ENCODE measurements around the gene KAT14.
A peak's percentile ranks its signal among the peaks of the same experiment; 100 is the strongest.

Gene KAT14

GRCh38 chr20:18164356-18164755 lies 26.7 kb downstream of the KAT14 start:
- H3K9ac ChIP-seq (ENCODE audit: low read depth, low read length): no peak overlapping the region

GRCh38 chr20:18165553-18165952 lies 27.9 kb downstream of the KAT14 start:
- H2AFZ ChIP-seq (ENCODE audit: low read depth, low read length): no peak overlapping the region
- no peaks in the 10 kb centered on the region for H3K4me1 ChIP-seq (ENCODE audit: insufficient read depth, low read length)
- no peak overlapping the region for H3K4me2 ChIP-seq (ENCODE audit: insufficient read depth, low read length)
- no peaks in the 10 kb centered on the region for H3K27me3 ChIP-seq (ENCODE audit: insufficient read depth, low read length, poor library complexity)
- no peak overlapping the region for H3K27ac ChIP-seq (ENCODE audit: low read length)
- no peak for DNase-seq
- TF ChIP-seq CTCF (IDR thresholded peaks at IDR 0.05; ENCODE audit: borderline replicate concordance, extremely low read depth, low read length, poor library complexity, severe bottlenecking): no peak
- no peak for TF ChIP-seq EZH2 (IDR thresholded peaks at IDR 0.05; ENCODE audit: borderline replicate concordance, low read depth, low read length, severe bottlenecking)
- no peak overlapping the region for H3K4me3 ChIP-seq (ENCODE audit: low read depth in 1 of 2, low read length in 2 of 2)
- H4K20me1 ChIP-seq (ENCODE audit: insufficient read depth, low read length): peaks cover 6% of the 10 kb centered on the region; the same call in 1 of the 2 replicates
- ATAC-seq (ENCODE audit: insufficient read depth, low read depth): peak; percentile 31; the same call in 1 of the 3 replicates
- H3K36me3 ChIP-seq (ENCODE audit: insufficient read depth, low read length): peaks cover 79% of the 10 kb centered on the region
- no peak overlapping the region for H3K9ac ChIP-seq (ENCODE audit: low read depth, low read length)
- H3K9me3 ChIP-seq (ENCODE audit: insufficient read depth, low read length, severe bottlenecking): no peaks in the 10 kb centered on the region
- H3K79me2 ChIP-seq (ENCODE audit: insufficient read depth, low read length): peaks cover 14% of the 10 kb centered on the region; the same call in 1 of the 2 replicates

More at GRCh38 chr20:18164356-18164755, 26.7 kb downstream of the KAT14 start:
- H3K27ac ChIP-seq (ENCODE audit: low read length): no peak overlapping the region
- no peak overlapping the region for H3K4me3 ChIP-seq (ENCODE audit: low read depth in 1 of 2, low read length in 2 of 2)
- H3K27me3 ChIP-seq (ENCODE audit: insufficient read depth, low read length, poor library complexity): no peaks in the 10 kb centered on the region
- DNase-seq: no peak
- TF ChIP-seq CTCF (IDR thresholded peaks at IDR 0.05; ENCODE audit: borderline replicate concordance, extremely low read depth, low read length, poor library complexity, severe bottlenecking) (no peak), EZH2 (IDR thresholded peaks at IDR 0.05; ENCODE audit: borderline replicate concordance, low read depth, low read length, severe bottlenecking) (no peak)
- ATAC-seq (ENCODE audit: insufficient read depth, low read depth): no peak
- H3K4me2 ChIP-seq (ENCODE audit: insufficient read depth, low read length): no peak overlapping the region
- H3K9me3 ChIP-seq (ENCODE audit: insufficient read depth, low read length, severe bottlenecking): no peaks in the 10 kb centered on the region
- H3K79me2 ChIP-seq (ENCODE audit: insufficient read depth, low read length): peaks cover 13% of the 10 kb centered on the region; the same call in 1 of the 2 replicates
- no peak overlapping the region for H2AFZ ChIP-seq (ENCODE audit: low read depth, low read length)
- no peaks in the 10 kb centered on the region for H3K4me1 ChIP-seq (ENCODE audit: insufficient read depth, low read length)
- peaks cover 6% of the 10 kb centered on the region; the same call in 1 of the 2 replicates for H4K20me1 ChIP-seq (ENCODE audit: insufficient read depth, low read length)
- peaks cover 76% of the 10 kb centered on the region for H3K36me3 ChIP-seq (ENCODE audit: insufficient read depth, low read length)

GRCh38 chr20:18166241-18166881 lies 28.7 kb downstream of the KAT14 start:
- Histone ChIP-seq H3K36me3 (ENCODE audit: insufficient read depth, low read length) (peaks cover 84% of the 10 kb centered on the region), H3K4me1 (ENCODE audit: insufficient read depth, low read length) (no peaks in the 10 kb centered on the region), H4K20me1 (ENCODE audit: insufficient read depth, low read length) (peaks cover 6% of the 10 kb centered on the region; the same call in 1 of the 2 replicates), H2AFZ (ENCODE audit: low read depth, low read length) (no peak overlapping the region), H3K9me3 (ENCODE audit: insufficient read depth, low read length, severe bottlenecking) (no peaks in the 10 kb centered on the region), H3K27me3 (ENCODE audit: insufficient read depth, low read length, poor library complexity) (no peaks in the 10 kb centered on the region), H3K4me3 (ENCODE audit: low read depth in 1 of 2, low read length in 2 of 2) (no peak overlapping the region), H3K4me2 (ENCODE audit: insufficient read depth, low read length) (no peak overlapping the region), H3K9ac (ENCODE audit: low read depth, low read length) (no peak overlapping the region), H3K27ac (ENCODE audit: low read length) (no peak overlapping the region), H3K79me2 (ENCODE audit: insufficient read depth, low read length) (peaks cover 14% of the 10 kb centered on the region; the same call in 1 of the 2 replicates)
- DNase-seq: no peak
- ATAC-seq (ENCODE audit: insufficient read depth, low read depth): no peak
- TF ChIP-seq CTCF (IDR thresholded peaks at IDR 0.05; ENCODE audit: borderline replicate concordance, extremely low read depth, low read length, poor library complexity, severe bottlenecking) (no peak), EZH2 (IDR thresholded peaks at IDR 0.05; ENCODE audit: borderline replicate concordance, low read depth, low read length, severe bottlenecking) (no peak)

Measured in DND-41 (cell line).